Stomach (tissue), 4 donors: Measurements from ENCODE around the gene PCA3.

ENCODE experiments used
- CTCF ChIP-seq, 7 experiments: fragments of 450-650 bp in 4 of 7; fragments of 200-600 bp in 3 of 7; sonication (generic) in 3 of 7; IDR thresholded peaks; one replicate each; pipeline ENCODE4 v1.5.1; 2016 to 2019; ENCODE audit warnings: antibody characterized with exemption in 7 of 7, control low read depth in 2 of 7, mild to moderate bottlenecking in 1 of 7
- EP300 ChIP-seq: sonication (generic); formaldehyde crosslinking; IDR thresholded peaks from one replicate; pipeline ENCODE4 v1.6.1; 2017; ENCODE audit warnings: antibody characterized with exemption
- POLR2A ChIP-seq, 4 donors: fragments of 450-650 bp; IDR thresholded peaks; one replicate each; pipeline ENCODE4 v1.6.1; 2016; ENCODE audit warnings: antibody characterized with exemption in 4 of 4, control low read depth in 2 of 4, mild to moderate bottlenecking in 1 of 4, moderate library complexity in 1 of 4
- POLR2AphosphoS5 ChIP-seq, 3 donors: sonication (generic); formaldehyde crosslinking; IDR thresholded peaks; one replicate each; pipeline ENCODE4 v1.6.1; 2016; ENCODE audit warnings: antibody characterized with exemption in 3 of 3

- TF ChIP-seq POLR2A (IDR thresholded peaks at IDR 0.05) (no peak), CTCF (IDR thresholded peaks at IDR 0.05) (no peak), POLR2AphosphoS5 (IDR thresholded peaks at IDR 0.05) (peak; percentile 61 to 90 (median 82)), EP300 (no peak)
Observed at GRCh38 chr9:76818271-76818670, 54.0 kb downstream of the PCA3 start.
